IMR-90 (cell line): ENCODE results near the gene GPR176. TPM values are rescaled to one million over a fixed set of nuclear protein-coding genes. Genes with fewer than 3 reads are reported as not detected.
A peak's percentile ranks its signal among the peaks of the same experiment; 100 is the strongest.

Experiments used
- ATAC-seq: fragments of 200-7000 bp; cut with Tn5 transposase; 2 replicates; pipeline ENCODE4 v1.9.1; 2020; ENCODE audit warnings: low read depth, mild to moderate bottlenecking, moderate library complexity
- BruUV-seq: library from RNA; stranded (reverse); fragments of 400-500 nt; replicated peaks from 2 replicates; lab custom pipeline; 2021; lab: Mats Ljungman, UMichigan
- CTCF ChIA-PET: fragments of 300-600 bp; formaldehyde crosslinking; extraction: SDS; loops from one replicate; lab custom pipeline; 2021; ENCODE audit warnings: antibody characterized with exemption; lab: Yijun Ruan, JAX
- POLR2A ChIA-PET: fragments of 300-600 bp; sonication (Branson Sonifier 250); formaldehyde crosslinking; loops from one replicate; lab custom pipeline; 2022; ENCODE audit warnings: antibody characterized with exemption; ENCODE audit not compliant: unreplicated experiment; lab: Charles Lee
- DNase-seq: peaks from one replicate; pipeline ENCODE4 v3.0.0; 2013
- H2AFZ ChIP-seq: replicated peaks from 2 replicates; pipeline ENCODE3; 2013; ENCODE audit warnings: low read length, mild to moderate bottlenecking; ENCODE audit not compliant: poor library complexity
- H2AK5ac ChIP-seq: 2 replicates; pipeline ENCODE4 v1.6.1; 2013; ENCODE audit warnings: low read depth, low read length, inconsistent platforms
- H2AK9ac ChIP-seq: replicated peaks from 2 replicates; pipeline ENCODE3; 2013; ENCODE audit warnings: mild to moderate bottlenecking, low read depth, low read length, moderate library complexity; ENCODE audit not compliant: poor library complexity
- H2BK120ac ChIP-seq: 2 replicates; pipeline ENCODE4 v1.6.1; 2013; ENCODE audit warnings: low read depth, low read length, inconsistent platforms
- H2BK15ac ChIP-seq: 3 replicates; pipeline ENCODE4 v1.6.1; 2013; ENCODE audit warnings: low read depth, low read length, inconsistent platforms
- H2BK20ac ChIP-seq: 2 replicates; pipeline ENCODE4 v1.6.1; 2013; ENCODE audit warnings: low read depth, mild to moderate bottlenecking, inconsistent platforms, low read length, moderate library complexity
- H2BK5ac ChIP-seq: 2 replicates; pipeline ENCODE4 v1.6.1; 2013; ENCODE audit warnings: mild to moderate bottlenecking, low read depth, low read length, inconsistent platforms; ENCODE audit not compliant: poor library complexity, severe bottlenecking
- H3K14ac ChIP-seq: replicated peaks from 2 replicates; pipeline ENCODE4 v1.6.1; 2013; ENCODE audit warnings: low read depth, low read length, inconsistent platforms
- H3K18ac ChIP-seq: 2 replicates; pipeline ENCODE4 v1.6.1; 2013; ENCODE audit warnings: low read depth, low read length, control low read depth
- H3K23ac ChIP-seq: 2 replicates; pipeline ENCODE4 v1.6.1; 2013; ENCODE audit warnings: low read depth, low read length, inconsistent platforms
- H3K27ac ChIP-seq: 2 replicates; pipeline ENCODE4 v1.5.1; 2013; ENCODE audit warnings: mild to moderate bottlenecking, control low read depth, low read length; ENCODE audit not compliant: insufficient read depth
- H3K27me3 ChIP-seq: 2 replicates; pipeline ENCODE4 v1.6.1; 2013; ENCODE audit warnings: low read length; ENCODE audit not compliant: control insufficient read depth, insufficient read depth
- H3K36me3 ChIP-seq: 2 replicates; pipeline ENCODE4 v1.6.1; 2013; ENCODE audit warnings: low read length, mixed read lengths; ENCODE audit not compliant: control insufficient read depth, insufficient read depth
- H3K4ac ChIP-seq: 2 replicates; pipeline ENCODE4 v1.6.1; 2013; ENCODE audit warnings: low read depth, low read length, inconsistent platforms
- H3K4me1 ChIP-seq: 2 replicates; pipeline ENCODE4 v1.6.1; 2013; ENCODE audit warnings: low read length, mixed read lengths; ENCODE audit not compliant: control insufficient read depth, insufficient read depth
- H3K4me2 ChIP-seq: 2 replicates; pipeline ENCODE4 v1.6.1; 2013; ENCODE audit warnings: low read depth, mild to moderate bottlenecking, control low read depth, low read length, moderate library complexity
- H3K4me3 ChIP-seq: 2 replicates; pipeline ENCODE4 v1.5.1; 2013; ENCODE audit warnings: low read depth, mild to moderate bottlenecking, control low read depth, low read length, moderate library complexity; ENCODE audit not compliant: insufficient read depth
- H3K56ac ChIP-seq: 2 replicates; pipeline ENCODE4 v1.6.1; 2013; ENCODE audit warnings: low read length, inconsistent platforms; ENCODE audit not compliant: insufficient read depth; ENCODE audit errors: extremely low read depth
- H3K79me1 ChIP-seq, 2 experiments: 2 replicates each; pipeline ENCODE4 v1.6.1; 2013; ENCODE audit warnings: low read length in 2 of 2, inconsistent platforms in 1 of 2, low read depth in 1 of 2
- H3K9ac ChIP-seq: 2 replicates; pipeline ENCODE4 v1.6.1; 2013; ENCODE audit warnings: low read depth, low read length, control low read depth
- H3K9me1 ChIP-seq: 2 replicates; pipeline ENCODE4 v1.6.1; 2013; ENCODE audit warnings: low read length, inconsistent platforms; ENCODE audit not compliant: insufficient read depth
- H3K9me3 ChIP-seq: 2 replicates; pipeline ENCODE4 v1.6.1; 2013; ENCODE audit warnings: low read length; ENCODE audit not compliant: control insufficient read depth, insufficient read depth
- H4K20me1 ChIP-seq: 2 replicates; pipeline ENCODE4 v1.6.1; 2013; ENCODE audit warnings: low read length, inconsistent platforms; ENCODE audit not compliant: insufficient read depth
- H4K5ac ChIP-seq: 2 replicates; pipeline ENCODE4 v1.6.1; 2013; ENCODE audit warnings: mild to moderate bottlenecking, low read depth, low read length, control low read depth
- H4K8ac ChIP-seq, 2 experiments: 2 replicates each; pipeline ENCODE4 v1.6.1; 2013; ENCODE audit warnings: low read depth in 2 of 2, low read length in 2 of 2, control low read depth in 1 of 2, inconsistent platforms in 1 of 2
- H4K91ac ChIP-seq: 2 replicates; pipeline ENCODE4 v1.6.1; 2013; ENCODE audit warnings: low read depth, low read length, inconsistent platforms; ENCODE audit not compliant: insufficient read depth
- CEBPB ChIP-seq: IDR thresholded peaks from 2 replicates; pipeline ENCODE4 v1.6.1; 2012; ENCODE audit warnings: low read depth, low read length, improper control_type of control experiment
- FOS ChIP-seq: fragments of 150-350 bp; IDR thresholded peaks from 2 replicates; pipeline ENCODE4 v1.6.1; 2016; ENCODE audit warnings: low read depth, low read length
- MAFK ChIP-seq: IDR thresholded peaks from 2 replicates; pipeline ENCODE4 v1.6.1; 2012; ENCODE audit warnings: low read depth, low read length, improper control_type of control experiment
- NFE2L2 ChIP-seq: fragments of 150-350 bp; IDR thresholded peaks from 2 replicates; pipeline ENCODE4 v1.6.1; 2016; ENCODE audit warnings: low read depth, mild to moderate bottlenecking, low read length
- SMC3 ChIP-seq: fragments of 150-350 bp; IDR thresholded peaks from 2 replicates; pipeline ENCODE4 v1.6.1; 2016; ENCODE audit warnings: low read depth, mild to moderate bottlenecking, antibody characterized with exemption, low read length, moderate library complexity
- WGBS, 2 experiments: methylation state at CpG; one replicate each; pipeline versions ENCODE4 v1.1.5 to v1.1.7; 2013; ENCODE audit warnings: missing lambda C conversion rate in 2 of 2; ENCODE audit not compliant: insufficient read length in 1 of 2; ENCODE audit errors: extremely low coverage in 2 of 2; 5-methylcytosine and 5-hydroxymethylcytosine counted together
- dilution Hi-C: fragments of 300-500 bp; cut with HindIII; formaldehyde crosslinking; loops from one replicate; pipeline ENCODE4 v1.14.3; 2018; ENCODE audit warnings: low sequenced_read_pairs; ENCODE audit not compliant: unreplicated experiment
- in situ Hi-C: fragments of 300-500 bp; cut with MboI; formaldehyde crosslinking; loops from 3 replicates; pipeline ENCODE4 v1.14.3; 2019; ENCODE audit warnings: low sequenced_read_pairs, inconsistent platforms, mixed read lengths
- intact Hi-C: fragments of 100-400 bp; cut with micrococcal nuclease; formaldehyde crosslinking; loops from 2 replicates; pipeline ENCODE4 v1.10.0; 2022
- polyA plus RNA-seq, 3 experiments: library from polyadenylated mRNA; depleted of rRNA; stranded (reverse); fragments of >200 nt; gene quantifications; 2 replicates each; pipeline ENCODE4 v1.2.3, GENCODE V29; 2012; ENCODE audit warnings: low replicate concordance in 1 of 3
- total RNA-seq: library from RNA; depleted of rRNA; stranded (reverse); fragments of >200 nt; gene quantifications from 2 replicates; pipeline ENCODE4 v1.2.3, GENCODE V29; 2012
- TF ChIP-seq, protein P1 (sequence below): fragments of 150-350 bp; IDR thresholded peaks from 2 replicates; pipeline ENCODE4 v1.6.1; 2017; ENCODE audit warnings: mild to moderate bottlenecking, antibody characterized with exemption, low read length, low read depth

Gene GPR176
- total and polyA plus RNA-seq, 2 of the 4 experiments (the other 2 are of a cell fraction), result 114 to 246 TPM

DNA sequence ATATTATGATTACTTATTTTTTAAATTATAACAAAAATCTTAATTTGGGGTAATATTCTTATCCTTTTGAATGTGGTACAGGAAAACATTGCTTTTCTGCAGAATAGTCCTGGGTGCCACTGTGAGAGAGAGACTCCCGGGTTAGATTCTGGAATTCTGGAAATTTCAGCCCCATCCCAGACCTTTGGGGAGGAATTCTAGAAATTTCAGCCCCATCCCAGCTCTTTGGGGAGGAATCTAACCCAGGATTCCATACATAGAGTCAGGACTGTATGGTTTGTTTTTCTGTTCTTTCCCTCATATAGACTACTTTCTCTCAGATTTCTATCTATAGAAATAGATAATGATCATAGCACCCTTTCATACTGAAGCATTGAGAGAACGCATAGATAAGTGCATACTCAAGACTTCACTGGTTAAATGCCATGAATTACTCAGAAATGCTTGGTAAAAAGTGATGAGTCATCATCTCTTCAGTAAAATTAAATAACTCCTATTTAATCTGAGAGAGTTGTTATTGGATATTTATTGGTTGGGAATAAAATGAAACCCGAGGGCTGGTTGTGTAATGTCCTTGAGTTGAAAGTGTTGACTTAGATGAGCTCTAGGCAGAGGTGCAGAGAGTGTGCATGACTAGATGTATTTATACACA is 22.2 kb upstream of the GPR176 start:
- H3K36me3 ChIP-seq, result peaks cover 35% of the 10 kb centered on the region
- no peak overlapping the region for H3K4ac ChIP-seq
- BruUV-seq, result no TSS peak
- H3K79me1 ChIP-seq, result peaks cover 35 to 80% of the 10 kb centered on the region in 2 experiments
- intact Hi-C loops (no loop called here), in situ Hi-C loops (no loop called here), dilution Hi-C loops (no loop called here)
- DNase-seq (peak; percentile 77), ATAC-seq (peak; percentile 34)
- no peak for TF ChIP-seq SMC3
- TF ChIP-seq NFE2L2, result peak; percentile 98
- peak; percentile 40 for TF ChIP-seq CEBPB
- TF ChIP-seq, protein P1, sequence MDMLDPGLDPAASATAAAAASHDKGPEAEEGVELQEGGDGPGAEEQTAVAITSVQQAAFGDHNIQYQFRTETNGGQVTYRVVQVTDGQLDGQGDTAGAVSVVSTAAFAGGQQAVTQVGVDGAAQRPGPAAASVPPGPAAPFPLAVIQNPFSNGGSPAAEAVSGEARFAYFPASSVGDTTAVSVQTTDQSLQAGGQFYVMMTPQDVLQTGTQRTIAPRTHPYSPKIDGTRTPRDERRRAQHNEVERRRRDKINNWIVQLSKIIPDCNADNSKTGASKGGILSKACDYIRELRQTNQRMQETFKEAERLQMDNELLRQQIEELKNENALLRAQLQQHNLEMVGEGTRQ, result no peak
- TF ChIP-seq MAFK, result peak; percentile 100
- TF ChIP-seq FOS, result peak; percentile 87
- ChIA-PET CTCF (no interaction called here), POLR2A (no interaction called here)
- H3K27me3 ChIP-seq, result no peaks in the 10 kb centered on the region
- H4K5ac ChIP-seq, result no peak overlapping the region
- H2BK20ac ChIP-seq, result no peak overlapping the region
- H3K9me1 ChIP-seq, result peaks cover 15% of the 10 kb centered on the region
- H4K8ac ChIP-seq, result no peak overlapping the region
- H4K91ac ChIP-seq, result no peak overlapping the region
- H3K9me3 ChIP-seq, result no peaks in the 10 kb centered on the region
- no peak overlapping the region; the same call in 1 of the 2 replicates for H2AK5ac ChIP-seq
- peak overlapping the region; percentile 8; the same call in 1 of the 2 replicates for H3K27ac ChIP-seq
- no peak overlapping the region for H3K4me3 ChIP-seq
- WGBS, 2 experiments, result 38% methylated on average over 1 of the region's 3 CpGs; no CpG with 5 or more reads in 1 of the 2 experiments
- H3K18ac ChIP-seq, result no peak overlapping the region
- H3K4me2 ChIP-seq, result peak overlapping the region; percentile 28; the same call in 1 of the 2 replicates
- peak overlapping the region; percentile 18; the same call in 1 of the 2 replicates for H3K23ac ChIP-seq
- H2BK5ac ChIP-seq, result peak overlapping the region; percentile 0
- H2BK15ac ChIP-seq, result no peak overlapping the region
- H2BK120ac ChIP-seq, result no peak overlapping the region
- H3K56ac ChIP-seq, result no peak overlapping the region
- no peak overlapping the region for H2AK9ac ChIP-seq
- H4K20me1 ChIP-seq, result peaks cover 29% of the 10 kb centered on the region
- H3K9ac ChIP-seq, result no peak overlapping the region
- no peak overlapping the region for H3K14ac ChIP-seq
- no peak overlapping the region for H2AFZ ChIP-seq
- H3K4me1 ChIP-seq, result peaks cover 21% of the 10 kb centered on the region
